Mononuclear cell (primary cell): ENCODE results near the gene SLC38A11. TPM values are rescaled to one million over a fixed set of nuclear protein-coding genes. Genes with fewer than 3 reads are reported as not detected.

Experiments
- H3K27me3 ChIP-seq: 2 replicates; pipeline ENCODE4 v1.6.0; 2011; ENCODE audit warnings: low read length, control low read depth; ENCODE audit not compliant: insufficient read depth
- H3K4me1 ChIP-seq: 2 replicates; pipeline ENCODE4 v1.5.1; 2011; ENCODE audit warnings: mild to moderate bottlenecking, low read length, control low read depth; ENCODE audit not compliant: insufficient read depth
- H3K4me3 ChIP-seq: 2 replicates; pipeline ENCODE4 v1.5.1; 2011; ENCODE audit warnings: mild to moderate bottlenecking, low read length, moderate library complexity
- H3K9me3 ChIP-seq: 2 replicates; pipeline ENCODE4 v1.5.1; 2011; ENCODE audit warnings: low read depth, mild to moderate bottlenecking, control low read depth, low read length
- total RNA-seq: library from RNA; depleted of rRNA; stranded (reverse); fragments of >200 nt; gene quantifications from one replicate; pipeline ENCODE4 v1.2.3, GENCODE V29; 2012

Gene SLC38A11
- total RNA-seq, 1 donor = 4.3 TPM

GRCh38 chr2:164911832-164912231 is 43.5 kb downstream of the SLC38A11 start:
- Histone ChIP-seq H3K4me1 (no peaks in the 10 kb centered on the region), H3K27me3 (no peaks in the 10 kb centered on the region), H3K4me3 (no peak overlapping the region), H3K9me3 (no peaks in the 10 kb centered on the region)

GRCh38 chr2:164910101-164910899 is 45.0 kb downstream of the SLC38A11 start:
- no peak overlapping the region for H3K4me3 ChIP-seq
- H3K27me3 ChIP-seq = no peaks in the 10 kb centered on the region
- no peaks in the 10 kb centered on the region for H3K9me3 ChIP-seq
- H3K4me1 ChIP-seq = no peaks in the 10 kb centered on the region

- Histone ChIP-seq H3K4me1 (no peaks in the 10 kb centered on the region), H3K4me3 (no peak overlapping the region), H3K27me3 (no peaks in the 10 kb centered on the region), H3K9me3 (no peaks in the 10 kb centered on the region)
Measured at GRCh38 chr2:164906947-164907346, 48.4 kb downstream of the SLC38A11 start.

- Histone ChIP-seq H3K9me3 (no peaks in the 10 kb centered on the region), H3K4me1 (no peaks in the 10 kb centered on the region), H3K27me3 (no peaks in the 10 kb centered on the region), H3K4me3 (no peak overlapping the region)
Measured at GRCh38 chr2:164905307-164905706, 50.0 kb downstream of the SLC38A11 start.

- H3K4me3 ChIP-seq = no peak overlapping the region
- H3K4me1 ChIP-seq = no peaks in the 10 kb centered on the region
- H3K27me3 ChIP-seq = no peaks in the 10 kb centered on the region
- H3K9me3 ChIP-seq = no peaks in the 10 kb centered on the region
Measured at GRCh38 chr2:164903951-164904350, 51.4 kb downstream of the SLC38A11 start.

GRCh38 chr2:164903204-164903603 is 52.1 kb downstream of the SLC38A11 start:
- no peaks in the 10 kb centered on the region for H3K27me3 ChIP-seq

GRCh38 chr2:164899121-164899520 is 56.2 kb downstream of the SLC38A11 start:
- Histone ChIP-seq H3K27me3 (no peaks in the 10 kb centered on the region), H3K9me3 (no peaks in the 10 kb centered on the region), H3K4me3 (no peak overlapping the region), H3K4me1 (peaks cover 3% of the 10 kb centered on the region)

More at GRCh38 chr2:164903204-164903603, 52.1 kb downstream of the SLC38A11 start:
- Histone ChIP-seq H3K9me3 (no peaks in the 10 kb centered on the region), H3K4me1 (no peaks in the 10 kb centered on the region), H3K4me3 (no peak overlapping the region)

GRCh38 chr2:164898475-164898874 is 56.9 kb downstream of the SLC38A11 start:
- H3K4me3 ChIP-seq = no peak overlapping the region
- H3K27me3 ChIP-seq = no peaks in the 10 kb centered on the region
- H3K9me3 ChIP-seq = no peaks in the 10 kb centered on the region
- peaks cover 3% of the 10 kb centered on the region for H3K4me1 ChIP-seq

GRCh38 chr2:164897469-164898260 is 57.7 kb downstream of the SLC38A11 start:
- Histone ChIP-seq H3K9me3 (no peaks in the 10 kb centered on the region), H3K27me3 (no peaks in the 10 kb centered on the region), H3K4me3 (no peak overlapping the region), H3K4me1 (peaks cover 3% of the 10 kb centered on the region)

- Histone ChIP-seq H3K4me3 (no peak overlapping the region), H3K4me1 (peaks cover 3% of the 10 kb centered on the region), H3K27me3 (no peaks in the 10 kb centered on the region), H3K9me3 (no peaks in the 10 kb centered on the region)
Measured at GRCh38 chr2:164896634-164897355, 58.5 kb downstream of the SLC38A11 start.

GRCh38 chr2:164896226-164896625 is 59.1 kb downstream of the SLC38A11 start:
- H3K4me3 ChIP-seq = no peak overlapping the region
- H3K4me1 ChIP-seq = peaks cover 3% of the 10 kb centered on the region
- no peaks in the 10 kb centered on the region for H3K9me3 ChIP-seq
- H3K27me3 ChIP-seq = no peaks in the 10 kb centered on the region

- no peak overlapping the region for H3K4me3 ChIP-seq
- no peaks in the 10 kb centered on the region for H3K4me1 ChIP-seq
- no peaks in the 10 kb centered on the region for H3K27me3 ChIP-seq
- no peaks in the 10 kb centered on the region for H3K9me3 ChIP-seq
Measured at GRCh38 chr2:164891460-164891859, 63.9 kb downstream of the SLC38A11 start.

GRCh38 chr2:164890544-164890943 is 64.8 kb downstream of the SLC38A11 start:
- Histone ChIP-seq H3K4me1 (no peaks in the 10 kb centered on the region), H3K9me3 (no peaks in the 10 kb centered on the region)

GRCh38 chr2:164888592-164888991 is 66.7 kb downstream of the SLC38A11 start:
- Histone ChIP-seq H3K4me1 (no peaks in the 10 kb centered on the region), H3K4me3 (no peak overlapping the region), H3K27me3 (no peaks in the 10 kb centered on the region), H3K9me3 (no peaks in the 10 kb centered on the region)

More at GRCh38 chr2:164890544-164890943, 64.8 kb downstream of the SLC38A11 start:
- Histone ChIP-seq H3K27me3 (no peaks in the 10 kb centered on the region), H3K4me3 (no peak overlapping the region)
